GM10266 (cell line): ENCODE measurements around the gene ACTRT2.

ENCODE experiments used
- DNase-seq: peaks from one replicate; pipeline ENCODE4 v3.0.0; 2012; ENCODE audit errors: extremely low spot score
- CTCF ChIP-seq: IDR thresholded peaks from 2 replicates; pipeline ENCODE4 v1.5.1; 2012; ENCODE audit warnings: mild to moderate bottlenecking, low read depth; ENCODE audit not compliant: control insufficient read depth, insufficient read depth; ENCODE audit errors: missing control alignments

Gene ACTRT2

DNA sequence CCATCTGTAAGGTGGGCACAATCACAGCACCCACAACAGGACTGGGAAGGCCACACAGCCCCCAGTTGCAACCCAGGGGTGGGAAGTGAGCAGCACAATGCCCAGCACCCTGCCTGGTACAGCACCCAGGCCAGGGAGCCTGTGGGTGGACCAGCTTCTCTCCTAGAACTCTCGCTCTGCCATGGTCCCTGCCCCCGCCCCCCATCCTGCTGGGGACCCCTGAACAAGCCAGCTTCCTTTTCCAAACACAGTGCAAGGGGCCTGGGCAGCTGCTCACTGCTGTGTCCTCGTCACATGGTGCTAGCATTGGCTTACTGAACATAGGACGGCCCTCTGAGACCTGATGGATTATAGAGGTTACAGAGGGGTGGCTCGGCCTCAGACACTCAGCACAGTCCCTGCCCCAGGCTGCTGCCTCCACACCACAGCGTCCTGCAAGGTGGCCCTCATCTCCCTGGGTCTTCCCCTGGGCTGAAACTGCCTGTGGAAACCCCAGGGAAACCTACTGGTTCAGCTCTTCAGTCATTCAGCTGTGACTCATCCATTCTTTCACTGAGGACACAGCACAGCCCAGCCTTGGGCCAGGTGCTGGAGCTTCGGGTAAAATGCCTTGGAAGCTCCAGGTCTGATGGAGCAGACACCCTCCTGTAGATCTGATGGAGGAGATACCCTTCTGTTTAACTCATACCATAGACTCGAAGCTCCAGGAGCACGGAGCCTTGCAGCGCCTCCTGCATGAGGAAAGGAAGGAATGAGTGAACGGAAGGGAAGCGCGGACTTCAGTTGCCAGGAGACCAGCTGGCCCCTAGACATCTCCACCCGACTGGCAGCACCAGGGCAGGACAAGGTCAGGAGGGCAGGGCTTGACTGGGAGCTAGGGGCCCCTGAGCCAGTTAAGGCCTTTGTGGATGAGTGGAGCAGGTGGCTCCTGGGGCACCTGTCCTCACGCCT is 39.6 kb downstream of the ACTRT2 start:
- no peak for DNase-seq

DNA sequence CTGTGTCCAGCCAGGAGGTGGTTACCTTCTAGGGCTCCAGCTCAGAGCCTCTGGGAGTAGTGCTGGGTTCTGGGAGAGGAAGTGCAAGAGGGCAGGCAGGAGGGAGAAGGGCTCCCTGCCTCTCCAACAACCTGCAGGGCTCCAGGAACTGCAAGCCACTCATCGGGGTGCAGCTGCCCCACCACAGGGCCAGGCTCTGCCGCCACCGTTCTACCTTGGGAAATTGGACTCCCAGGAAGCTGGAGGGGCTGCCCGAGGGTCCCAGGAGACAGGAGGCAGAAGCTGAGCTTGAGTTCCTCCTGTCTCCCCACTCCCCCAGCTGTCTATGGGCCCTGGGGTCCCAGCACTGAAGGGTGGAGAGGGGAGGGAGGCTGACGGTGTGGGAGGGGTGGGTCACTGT is 40.3 kb downstream of the ACTRT2 start:
- DNase-seq = no peak
- no peak for TF ChIP-seq CTCF

More for the DNA sequence above, 39.6 kb downstream of the ACTRT2 start:
- TF ChIP-seq CTCF = no peak

DNA sequence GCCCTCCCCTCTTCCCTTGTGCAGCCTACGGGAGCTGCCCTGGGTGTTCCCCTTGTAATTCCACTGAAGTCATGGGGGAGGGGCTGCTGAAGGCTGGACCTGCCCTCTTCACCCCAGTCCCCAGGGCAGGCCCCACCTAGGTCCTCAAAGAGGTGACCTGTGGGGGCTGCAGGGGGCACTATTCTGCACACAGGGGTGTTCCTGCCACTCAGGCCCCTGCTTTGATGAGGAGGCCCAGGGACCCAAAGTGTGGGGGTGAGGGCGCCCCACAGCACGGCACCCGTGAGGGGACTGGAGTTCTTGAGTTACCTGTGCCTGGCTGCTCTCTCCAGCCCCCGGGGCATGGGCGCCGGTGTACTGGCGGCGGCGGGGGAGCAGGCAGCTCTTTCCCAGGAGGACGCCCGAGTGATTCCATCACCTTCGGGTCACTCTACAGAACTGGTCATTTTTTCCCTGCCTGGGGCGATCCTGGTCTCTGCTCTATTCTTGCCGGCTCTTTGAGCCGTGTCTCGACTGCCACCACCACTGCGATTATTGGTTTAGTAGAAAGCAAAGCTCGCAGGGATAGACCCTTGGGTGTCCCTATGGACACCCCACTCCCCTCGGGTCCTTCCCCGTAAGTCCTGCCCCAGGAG is 40.8 kb downstream of the ACTRT2 start:
- DNase-seq = no peak
- no peak for TF ChIP-seq CTCF

GRCh38 chr1:3062616-3063378 is 41.5 kb downstream of the ACTRT2 start:
- TF ChIP-seq CTCF = no peak
- DNase-seq = no peak

- TF ChIP-seq CTCF = no peak
- DNase-seq = no peak
Observed at GRCh38 chr1:3063379-3064295, 42.4 kb downstream of the ACTRT2 start.

- TF ChIP-seq CTCF = no peak
Observed at GRCh38 chr1:3064296-3064850, 43.1 kb downstream of the ACTRT2 start.

More at GRCh38 chr1:3064296-3064850, 43.1 kb downstream of the ACTRT2 start:
- no peak for DNase-seq
